ENCODE results near the gene GABRP. TPM values are rescaled to one million over a fixed set of nuclear protein-coding genes. Genes with fewer than 3 reads are reported as not detected.
A peak's percentile ranks its signal among the peaks of the same experiment; 100 is the strongest.

Gene GABRP
- total and polyA plus RNA-seq, 2 experiments from 2014 or later = 3.6 to 6.3 TPM

DNA sequence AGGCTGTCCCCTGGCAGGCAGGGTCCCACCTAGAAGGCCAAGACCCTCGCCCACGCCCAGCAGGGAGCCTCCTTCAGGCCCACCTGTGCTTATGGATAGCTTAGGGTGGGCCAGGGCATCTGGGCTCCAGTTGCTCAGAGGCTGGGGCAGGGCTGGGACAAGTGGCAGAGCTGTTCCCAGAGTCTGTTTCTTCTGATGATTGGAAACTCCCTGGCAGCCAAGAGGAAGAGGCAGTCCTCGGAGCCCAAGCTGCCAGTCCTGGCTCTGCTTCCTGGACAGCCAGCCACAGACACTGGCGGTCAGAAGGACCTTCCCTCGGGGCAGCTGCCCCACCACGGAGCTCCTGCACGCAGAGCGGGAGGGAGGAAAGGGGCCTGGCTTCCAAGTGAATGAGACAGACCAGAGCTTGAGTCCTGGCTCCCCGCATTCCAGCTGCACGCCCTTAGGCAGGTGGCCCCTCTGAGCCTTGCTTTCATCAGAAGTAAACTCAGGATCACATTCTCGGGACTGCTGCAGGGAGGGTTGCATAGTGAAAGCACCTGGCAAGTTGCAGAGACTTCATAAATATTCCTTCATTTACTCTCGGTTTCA, 37.9 kb upstream of the GABRP start (continued):
- TF ChIP-seq, protein P1, sequence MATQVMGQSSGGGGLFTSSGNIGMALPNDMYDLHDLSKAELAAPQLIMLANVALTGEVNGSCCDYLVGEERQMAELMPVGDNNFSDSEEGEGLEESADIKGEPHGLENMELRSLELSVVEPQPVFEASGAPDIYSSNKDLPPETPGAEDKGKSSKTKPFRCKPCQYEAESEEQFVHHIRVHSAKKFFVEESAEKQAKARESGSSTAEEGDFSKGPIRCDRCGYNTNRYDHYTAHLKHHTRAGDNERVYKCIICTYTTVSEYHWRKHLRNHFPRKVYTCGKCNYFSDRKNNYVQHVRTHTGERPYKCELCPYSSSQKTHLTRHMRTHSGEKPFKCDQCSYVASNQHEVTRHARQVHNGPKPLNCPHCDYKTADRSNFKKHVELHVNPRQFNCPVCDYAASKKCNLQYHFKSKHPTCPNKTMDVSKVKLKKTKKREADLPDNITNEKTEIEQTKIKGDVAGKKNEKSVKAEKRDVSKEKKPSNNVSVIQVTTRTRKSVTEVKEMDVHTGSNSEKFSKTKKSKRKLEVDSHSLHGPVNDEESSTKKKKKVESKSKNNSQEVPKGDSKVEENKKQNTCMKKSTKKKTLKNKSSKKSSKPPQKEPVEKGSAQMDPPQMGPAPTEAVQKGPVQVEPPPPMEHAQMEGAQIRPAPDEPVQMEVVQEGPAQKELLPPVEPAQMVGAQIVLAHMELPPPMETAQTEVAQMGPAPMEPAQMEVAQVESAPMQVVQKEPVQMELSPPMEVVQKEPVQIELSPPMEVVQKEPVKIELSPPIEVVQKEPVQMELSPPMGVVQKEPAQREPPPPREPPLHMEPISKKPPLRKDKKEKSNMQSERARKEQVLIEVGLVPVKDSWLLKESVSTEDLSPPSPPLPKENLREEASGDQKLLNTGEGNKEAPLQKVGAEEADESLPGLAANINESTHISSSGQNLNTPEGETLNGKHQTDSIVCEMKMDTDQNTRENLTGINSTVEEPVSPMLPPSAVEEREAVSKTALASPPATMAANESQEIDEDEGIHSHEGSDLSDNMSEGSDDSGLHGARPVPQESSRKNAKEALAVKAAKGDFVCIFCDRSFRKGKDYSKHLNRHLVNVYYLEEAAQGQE (IDR thresholded peaks at IDR 0.05; ENCODE audit: unreplicated experiment) = no peak
- TF ChIP-seq, protein P2, sequence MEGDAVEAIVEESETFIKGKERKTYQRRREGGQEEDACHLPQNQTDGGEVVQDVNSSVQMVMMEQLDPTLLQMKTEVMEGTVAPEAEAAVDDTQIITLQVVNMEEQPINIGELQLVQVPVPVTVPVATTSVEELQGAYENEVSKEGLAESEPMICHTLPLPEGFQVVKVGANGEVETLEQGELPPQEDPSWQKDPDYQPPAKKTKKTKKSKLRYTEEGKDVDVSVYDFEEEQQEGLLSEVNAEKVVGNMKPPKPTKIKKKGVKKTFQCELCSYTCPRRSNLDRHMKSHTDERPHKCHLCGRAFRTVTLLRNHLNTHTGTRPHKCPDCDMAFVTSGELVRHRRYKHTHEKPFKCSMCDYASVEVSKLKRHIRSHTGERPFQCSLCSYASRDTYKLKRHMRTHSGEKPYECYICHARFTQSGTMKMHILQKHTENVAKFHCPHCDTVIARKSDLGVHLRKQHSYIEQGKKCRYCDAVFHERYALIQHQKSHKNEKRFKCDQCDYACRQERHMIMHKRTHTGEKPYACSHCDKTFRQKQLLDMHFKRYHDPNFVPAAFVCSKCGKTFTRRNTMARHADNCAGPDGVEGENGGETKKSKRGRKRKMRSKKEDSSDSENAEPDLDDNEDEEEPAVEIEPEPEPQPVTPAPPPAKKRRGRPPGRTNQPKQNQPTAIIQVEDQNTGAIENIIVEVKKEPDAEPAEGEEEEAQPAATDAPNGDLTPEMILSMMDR (conservative IDR thresholded peaks at IDR 0.05; ENCODE audit: low read depth in 2 of 2) = no peak

DNA sequence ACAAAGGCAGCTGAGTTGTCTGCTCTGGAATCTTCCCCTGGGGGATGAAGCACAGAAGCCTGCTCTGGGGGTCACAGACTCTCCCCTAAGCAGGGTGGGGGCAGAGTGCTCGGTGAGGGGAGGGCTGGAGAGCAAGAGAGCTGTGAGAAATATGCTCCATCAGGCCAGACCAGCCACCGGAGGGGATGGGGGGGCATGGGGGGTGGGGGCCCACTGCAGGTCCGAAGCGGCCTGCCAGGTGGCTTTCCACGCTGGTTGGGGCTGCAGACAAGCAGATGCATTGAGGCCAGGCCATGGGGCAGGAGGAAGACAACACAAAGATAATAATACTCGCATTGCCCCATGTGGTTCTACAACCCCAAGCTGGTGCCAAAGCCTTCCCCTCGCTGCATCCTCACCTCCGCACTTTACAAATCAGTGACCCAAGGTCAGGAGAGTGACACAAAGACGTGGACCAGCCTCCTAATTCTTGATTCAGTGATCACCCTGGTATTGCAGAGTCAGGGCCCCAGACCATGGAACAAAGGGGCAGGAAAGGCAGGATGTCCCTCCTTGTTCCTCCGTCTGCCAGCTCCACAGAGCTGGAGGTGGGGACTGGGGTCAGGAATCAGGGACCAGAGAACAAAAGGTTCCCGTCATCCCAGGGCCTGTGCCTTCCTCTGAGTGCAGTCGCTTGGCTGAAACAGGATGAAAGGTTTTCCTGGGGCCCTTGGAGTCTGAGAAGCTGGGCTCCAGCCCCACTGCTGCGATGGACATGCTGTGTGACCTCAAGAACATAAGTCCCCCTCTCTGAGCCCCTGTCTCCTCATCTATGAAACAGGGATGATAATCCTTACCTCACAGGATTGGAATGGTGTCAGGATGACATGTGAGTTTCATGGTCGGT, 37.2 kb upstream of the GABRP start:
- no peak overlapping the region for H3K4me2 ChIP-seq
- TF ChIP-seq, protein P3, sequence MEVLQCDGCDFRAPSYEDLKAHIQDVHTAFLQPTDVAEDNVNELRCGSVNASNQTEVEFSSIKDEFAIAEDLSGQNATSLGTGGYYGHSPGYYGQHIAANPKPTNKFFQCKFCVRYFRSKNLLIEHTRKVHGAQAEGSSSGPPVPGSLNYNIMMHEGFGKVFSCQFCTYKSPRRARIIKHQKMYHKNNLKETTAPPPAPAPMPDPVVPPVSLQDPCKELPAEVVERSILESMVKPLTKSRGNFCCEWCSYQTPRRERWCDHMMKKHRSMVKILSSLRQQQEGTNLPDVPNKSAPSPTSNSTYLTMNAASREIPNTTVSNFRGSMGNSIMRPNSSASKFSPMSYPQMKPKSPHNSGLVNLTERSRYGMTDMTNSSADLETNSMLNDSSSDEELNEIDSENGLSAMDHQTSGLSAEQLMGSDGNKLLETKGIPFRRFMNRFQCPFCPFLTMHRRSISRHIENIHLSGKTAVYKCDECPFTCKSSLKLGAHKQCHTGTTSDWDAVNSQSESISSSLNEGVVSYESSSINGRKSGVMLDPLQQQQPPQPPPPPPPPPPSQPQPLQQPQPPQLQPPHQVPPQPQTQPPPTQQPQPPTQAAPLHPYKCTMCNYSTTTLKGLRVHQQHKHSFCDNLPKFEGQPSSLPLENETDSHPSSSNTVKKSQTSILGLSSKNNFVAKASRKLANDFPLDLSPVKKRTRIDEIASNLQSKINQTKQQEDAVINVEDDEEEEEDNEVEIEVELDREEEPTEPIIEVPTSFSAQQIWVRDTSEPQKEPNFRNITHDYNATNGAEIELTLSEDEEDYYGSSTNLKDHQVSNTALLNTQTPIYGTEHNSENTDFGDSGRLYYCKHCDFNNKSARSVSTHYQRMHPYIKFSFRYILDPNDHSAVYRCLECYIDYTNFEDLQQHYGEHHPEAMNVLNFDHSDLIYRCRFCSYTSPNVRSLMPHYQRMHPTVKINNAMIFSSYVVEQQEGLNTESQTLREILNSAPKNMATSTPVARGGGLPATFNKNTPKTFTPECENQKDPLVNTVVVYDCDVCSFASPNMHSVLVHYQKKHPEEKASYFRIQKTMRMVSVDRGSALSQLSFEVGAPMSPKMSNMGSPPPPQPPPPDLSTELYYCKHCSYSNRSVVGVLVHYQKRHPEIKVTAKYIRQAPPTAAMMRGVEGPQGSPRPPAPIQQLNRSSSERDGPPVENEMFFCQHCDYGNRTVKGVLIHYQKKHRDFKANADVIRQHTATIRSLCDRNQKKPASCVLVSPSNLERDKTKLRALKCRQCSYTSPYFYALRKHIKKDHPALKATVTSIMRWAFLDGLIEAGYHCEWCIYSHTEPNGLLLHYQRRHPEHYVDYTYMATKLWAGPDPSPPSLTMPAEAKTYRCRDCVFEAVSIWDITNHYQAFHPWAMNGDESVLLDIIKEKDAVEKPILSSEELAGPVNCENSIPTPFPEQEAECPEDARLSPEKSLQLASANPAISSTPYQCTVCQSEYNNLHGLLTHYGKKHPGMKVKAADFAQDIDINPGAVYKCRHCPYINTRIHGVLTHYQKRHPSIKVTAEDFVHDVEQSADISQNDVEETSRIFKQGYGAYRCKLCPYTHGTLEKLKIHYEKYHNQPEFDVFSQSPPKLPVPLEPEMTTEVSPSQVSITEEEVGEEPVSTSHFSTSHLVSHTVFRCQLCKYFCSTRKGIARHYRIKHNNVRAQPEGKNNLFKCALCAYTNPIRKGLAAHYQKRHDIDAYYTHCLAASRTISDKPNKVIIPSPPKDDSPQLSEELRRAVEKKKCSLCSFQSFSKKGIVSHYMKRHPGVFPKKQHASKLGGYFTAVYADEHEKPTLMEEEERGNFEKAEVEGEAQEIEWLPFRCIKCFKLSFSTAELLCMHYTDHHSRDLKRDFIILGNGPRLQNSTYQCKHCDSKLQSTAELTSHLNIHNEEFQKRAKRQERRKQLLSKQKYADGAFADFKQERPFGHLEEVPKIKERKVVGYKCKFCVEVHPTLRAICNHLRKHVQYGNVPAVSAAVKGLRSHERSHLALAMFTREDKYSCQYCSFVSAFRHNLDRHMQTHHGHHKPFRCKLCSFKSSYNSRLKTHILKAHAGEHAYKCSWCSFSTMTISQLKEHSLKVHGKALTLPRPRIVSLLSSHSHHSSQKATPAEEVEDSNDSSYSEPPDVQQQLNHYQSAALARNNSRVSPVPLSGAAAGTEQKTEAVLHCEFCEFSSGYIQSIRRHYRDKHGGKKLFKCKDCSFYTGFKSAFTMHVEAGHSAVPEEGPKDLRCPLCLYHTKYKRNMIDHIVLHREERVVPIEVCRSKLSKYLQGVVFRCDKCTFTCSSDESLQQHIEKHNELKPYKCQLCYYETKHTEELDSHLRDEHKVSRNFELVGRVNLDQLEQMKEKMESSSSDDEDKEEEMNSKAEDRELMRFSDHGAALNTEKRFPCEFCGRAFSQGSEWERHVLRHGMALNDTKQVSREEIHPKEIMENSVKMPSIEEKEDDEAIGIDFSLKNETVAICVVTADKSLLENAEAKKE (CRISPR knock-in tag; IDR thresholded peaks at IDR 0.05) = no peak
- 0 out of 2 replicates have a peak, but pooled peaks have one; percentile 5 for TF ChIP-seq POLR2AphosphoS5 (IDR thresholded peaks at IDR 0.05; ENCODE audit: low read depth)
- peak; percentile 14 for DNase-seq (ENCODE audit: low spot score)
- H2AFZ ChIP-seq = no peak overlapping the region
- H3K4me3 ChIP-seq = no peak overlapping the region
- H3K27ac ChIP-seq (ENCODE audit: low read depth) = peak overlapping the region; percentile 97
- Mint-ChIP-seq H3K4me3 (no peak overlapping the region), H3K9me3 (peaks cover 6% of the 10 kb centered on the region; the same call in 2 of the 3 replicates), H3K27me3 (ENCODE audit: insufficient read depth, low read depth, poor library complexity) (peaks cover 17% of the 10 kb centered on the region), H3K27ac (peak overlapping the region; percentile 95), H3K36me3 (ENCODE audit: low read depth) (peaks cover 6% of the 10 kb centered on the region), H3K4me1 (peaks cover 49% of the 10 kb centered on the region)
- H3K79me2 ChIP-seq (replicated peaks; ENCODE audit: insufficient read depth) = no peaks in the 10 kb centered on the region
- no peaks in the 10 kb centered on the region for H4K20me1 ChIP-seq (replicated peaks; ENCODE audit: insufficient read depth)
- no peak for ATAC-seq
- no peaks in the 10 kb centered on the region for H3K36me3 ChIP-seq (ENCODE audit: insufficient read depth)
- peaks cover 24% of the 10 kb centered on the region for H3F3A ChIP-seq (replicated peaks; ENCODE audit: low read depth)
- H3K9me2 ChIP-seq (ENCODE audit: insufficient read depth) = peaks cover 11% of the 10 kb centered on the region; the same call in 1 of the 2 replicates
- no peaks in the 10 kb centered on the region for H3K27me3 ChIP-seq (ENCODE audit: insufficient read depth)
- peaks cover 29% of the 10 kb centered on the region for H3K4me1 ChIP-seq (ENCODE audit: insufficient read depth)

Data from GM23338 (cell line).